GM18520 (cell line): ENCODE results near the gene ZNF775.
A peak's percentile ranks its signal among the peaks of the same experiment; 100 is the strongest.

ENCODE experiments used
- ATAC-seq: cut with Tn5 transposase; IDR thresholded peaks from one replicate; pipeline ENCODE4 v1.9.1; 2021; ENCODE audit not compliant: unreplicated experiment

ZNF775 gene

DNA sequence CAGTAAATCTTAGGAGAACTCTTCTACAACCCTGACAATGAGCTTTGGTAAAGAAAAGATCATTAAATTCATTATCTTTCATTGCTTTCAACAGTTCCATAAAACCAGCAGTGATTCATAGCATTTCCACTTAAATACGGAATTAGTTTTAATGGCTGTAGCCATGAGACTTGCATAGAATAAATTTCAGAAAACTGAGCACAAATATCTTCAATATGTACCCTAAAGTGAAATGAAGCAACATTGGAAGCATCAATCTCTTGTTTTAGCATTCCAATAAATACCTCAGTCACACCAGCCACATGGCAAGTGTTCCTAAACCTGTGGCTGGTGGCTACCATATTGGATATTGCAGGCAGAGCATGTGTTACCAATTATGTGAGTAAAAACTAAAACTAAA is 34.1 kb upstream of the ZNF775 start:
- no peak for ATAC-seq

DNA sequence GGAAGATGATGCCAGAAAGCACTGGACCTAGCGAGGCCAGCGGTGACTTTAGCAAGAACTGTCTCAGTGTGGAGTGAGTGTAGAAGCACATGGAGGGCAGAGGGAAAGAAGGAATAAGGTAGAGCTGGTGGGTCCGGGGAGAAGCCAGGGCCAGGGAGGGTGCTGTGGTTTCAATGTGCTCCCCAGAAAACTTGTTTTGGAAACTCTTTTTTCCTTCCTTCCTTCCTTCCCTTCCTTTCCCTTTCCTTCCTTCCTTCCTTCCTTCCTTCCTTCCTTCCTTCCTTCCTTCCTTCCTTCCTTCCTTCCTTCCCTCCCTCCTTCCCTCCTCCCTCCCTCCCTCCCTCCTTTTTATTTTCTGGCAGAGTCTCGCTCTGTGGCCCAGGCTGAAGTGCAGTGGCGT is 32.2 kb upstream of the ZNF775 start:
- ATAC-seq, result no peak

DNA sequence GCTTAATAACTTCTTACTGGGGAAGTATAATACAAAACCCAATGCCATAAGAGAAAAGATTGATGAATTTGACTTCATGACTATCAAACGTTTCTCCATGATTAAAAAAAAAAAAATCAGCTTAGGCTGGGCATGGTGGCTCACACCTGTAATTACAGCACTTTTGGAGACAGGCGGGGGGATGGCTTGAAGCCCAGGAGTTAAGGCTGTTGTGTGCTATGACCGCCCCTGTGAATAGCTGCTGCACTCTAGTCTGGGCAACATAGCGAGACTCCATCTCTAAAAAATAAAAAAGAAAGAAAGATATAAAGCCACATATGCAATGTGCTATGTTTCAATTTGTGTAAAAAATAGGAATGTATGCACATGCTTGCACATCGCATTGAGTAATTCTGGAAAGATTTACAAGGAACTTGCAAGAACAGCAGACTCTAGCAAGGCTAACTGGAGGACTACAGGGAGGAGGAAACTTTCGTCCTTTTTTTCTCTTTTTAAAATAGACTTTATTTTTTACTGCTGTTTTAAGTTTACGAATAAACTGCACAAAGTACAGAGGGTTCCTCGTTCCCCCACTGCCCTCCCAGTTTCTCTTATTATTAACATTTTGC is 27.4 kb upstream of the ZNF775 start:
- ATAC-seq, result no peak

DNA sequence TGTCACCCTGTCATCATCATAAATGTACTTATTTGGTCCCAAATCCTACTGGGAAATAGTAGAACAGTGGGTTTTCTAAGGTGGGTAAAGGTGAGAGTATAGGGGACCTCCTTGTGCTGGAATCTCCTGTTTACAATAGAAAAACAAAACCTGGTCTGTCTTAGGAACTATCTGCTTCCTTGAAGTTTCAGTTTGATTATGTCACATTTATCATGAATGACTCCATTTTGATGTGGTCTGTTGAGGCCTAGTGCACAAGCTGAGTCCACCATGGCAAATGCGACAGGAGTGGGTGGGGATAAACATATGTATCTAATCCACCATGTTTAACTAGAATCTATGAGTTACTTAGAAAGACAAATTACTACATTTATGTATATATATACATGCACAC is 23.5 kb upstream of the ZNF775 start:
- ATAC-seq, result no peak

DNA sequence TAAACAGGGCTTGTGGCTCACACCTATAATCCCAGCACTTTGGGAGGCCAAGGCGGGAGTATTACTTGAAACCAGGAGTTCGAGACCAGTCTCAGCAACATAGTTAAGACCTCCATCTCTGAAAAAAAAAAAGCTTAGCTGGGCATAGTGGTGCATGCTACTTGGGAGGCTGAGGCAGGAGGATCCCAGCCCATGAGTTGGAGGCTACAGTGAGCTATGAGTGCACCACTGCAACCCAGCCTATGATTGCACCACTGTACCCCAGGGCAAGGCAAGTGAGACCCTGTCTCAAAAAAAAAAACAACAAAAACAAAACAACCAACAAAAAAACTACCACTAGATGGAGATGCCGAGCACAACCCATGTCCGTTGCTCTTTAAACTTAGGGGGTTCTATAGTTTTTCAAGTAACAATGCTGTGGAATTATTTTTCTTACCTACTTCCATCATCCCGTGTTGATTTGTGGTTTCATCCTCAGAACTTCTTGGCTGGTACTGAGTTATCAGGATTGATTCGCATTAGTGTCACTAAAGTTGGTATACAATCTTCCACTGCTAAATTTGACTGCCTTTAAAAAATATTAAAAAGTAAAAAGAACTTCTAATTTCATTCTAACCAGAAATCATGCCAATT is 22.7 kb upstream of the ZNF775 start:
- ATAC-seq, result no peak

DNA sequence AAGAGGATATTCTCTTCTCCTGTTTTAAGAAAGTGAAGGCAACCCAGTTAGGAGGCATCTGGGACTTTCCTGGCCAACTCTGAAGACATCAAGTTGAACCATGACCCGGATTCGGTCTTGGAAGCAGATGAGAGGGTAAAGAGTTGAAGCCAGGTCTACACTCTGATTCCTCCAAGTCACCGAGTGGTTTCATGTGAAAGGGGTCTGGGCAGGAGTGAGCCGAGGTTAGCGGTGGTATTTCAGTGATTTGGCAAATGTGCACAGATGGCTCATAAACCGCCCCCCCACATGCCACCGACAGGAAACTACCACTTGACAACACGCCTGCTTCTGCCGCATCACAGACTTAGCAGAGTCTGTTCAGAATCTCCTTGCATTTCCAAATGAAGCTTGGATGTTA is 21.9 kb upstream of the ZNF775 start:
- ATAC-seq, result no peak

DNA sequence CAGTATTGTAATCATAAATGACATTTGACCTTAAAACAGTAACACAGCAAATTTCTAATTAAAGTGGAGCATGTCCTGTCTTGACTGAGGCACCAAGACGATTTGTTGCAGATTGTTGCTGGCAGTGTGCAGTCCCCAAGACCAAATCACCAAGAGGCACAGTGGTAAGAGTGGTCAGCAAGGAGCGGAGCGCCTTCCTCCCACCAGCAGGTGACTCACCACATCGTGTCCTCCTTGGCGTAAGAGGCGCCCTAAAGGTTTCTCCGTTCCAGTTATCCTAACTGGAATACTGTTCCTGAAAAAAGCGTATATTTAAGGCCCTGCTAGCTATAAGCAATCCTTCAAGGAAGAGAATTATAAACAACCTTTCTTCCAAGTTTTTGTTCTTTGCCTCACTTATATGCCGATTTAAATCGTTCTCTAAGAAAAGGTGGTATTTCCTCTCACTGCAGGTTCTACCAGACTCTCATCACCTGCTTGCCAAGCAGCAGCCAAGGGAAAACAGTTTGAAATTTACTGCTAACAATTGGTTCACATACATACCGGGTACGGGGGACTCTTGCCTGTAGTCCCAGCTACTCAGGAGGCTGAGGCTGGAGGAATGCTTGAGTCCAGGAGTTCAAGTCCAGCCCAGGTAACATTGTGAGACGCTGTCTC is 21.2 kb upstream of the ZNF775 start:
- no peak for ATAC-seq

DNA sequence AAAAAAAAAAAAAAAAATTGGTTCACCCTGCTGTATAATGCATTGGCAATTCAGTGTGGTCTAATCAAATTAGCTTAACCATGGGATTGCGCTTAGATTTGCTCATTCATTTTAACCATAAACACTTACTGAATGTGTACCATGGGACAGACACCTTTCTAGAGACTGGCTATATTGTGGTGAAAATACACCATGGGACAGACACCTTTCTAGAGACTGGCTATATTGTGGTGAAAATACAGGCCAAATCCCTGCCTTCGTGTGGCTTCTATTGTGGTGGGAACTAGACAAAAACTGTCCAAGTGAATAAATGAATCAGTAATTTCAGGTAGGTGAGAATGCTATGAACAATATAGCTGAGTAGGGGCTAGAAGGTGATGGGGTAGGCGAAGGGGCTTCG is 20.7 kb upstream of the ZNF775 start:
- ATAC-seq, result no peak

DNA sequence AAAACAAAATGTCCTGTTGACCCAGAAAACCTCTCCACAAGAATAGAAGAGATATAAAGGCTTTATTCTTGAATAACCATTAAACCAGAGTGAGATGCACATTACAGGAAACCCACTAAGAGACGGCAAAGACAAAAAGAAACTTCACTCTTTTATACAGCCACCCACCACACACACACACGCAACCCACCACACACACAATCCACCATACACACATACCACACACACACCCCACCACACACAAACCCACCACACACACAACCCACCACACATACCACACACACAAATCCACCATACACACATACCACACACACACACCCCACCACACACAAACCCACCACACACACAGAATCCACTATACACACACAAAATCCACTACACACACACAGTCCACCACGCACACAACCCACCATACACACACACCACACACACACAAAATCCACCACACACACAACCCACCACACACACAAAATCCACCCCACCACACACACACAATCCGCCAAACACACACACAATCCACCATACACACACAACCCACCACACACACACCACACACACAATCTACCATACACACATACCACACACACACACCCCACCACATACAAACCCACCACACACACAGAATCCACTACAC is 20.0 kb upstream of the ZNF775 start:
- ATAC-seq, result no peak

DNA sequence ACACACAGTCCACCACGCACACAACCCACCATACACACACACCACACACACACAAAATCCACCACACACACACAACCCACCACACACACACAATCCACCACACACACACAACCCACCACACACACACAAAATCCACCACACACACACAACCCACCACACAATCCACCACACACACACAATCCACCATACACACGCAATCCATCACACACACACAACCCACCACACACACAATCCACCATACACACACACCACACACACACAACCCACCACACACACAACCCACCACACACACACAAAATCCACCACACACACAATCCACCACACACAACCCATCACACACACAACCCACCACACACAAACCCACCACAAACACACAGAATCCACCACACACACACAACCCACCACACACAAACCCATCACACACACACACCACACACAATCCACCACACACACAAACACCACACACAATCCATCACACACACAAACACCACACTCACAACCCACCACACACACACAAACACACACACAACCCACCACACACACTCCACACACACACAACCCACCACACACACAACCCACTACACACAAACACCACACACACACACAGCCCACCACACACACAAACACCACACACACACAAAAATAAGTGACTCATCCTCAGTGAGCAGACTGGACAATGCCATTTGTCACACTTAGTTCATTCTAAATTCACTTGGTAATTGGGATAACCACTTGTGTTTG is 19.3 kb upstream of the ZNF775 start:
- no peak for ATAC-seq

DNA sequence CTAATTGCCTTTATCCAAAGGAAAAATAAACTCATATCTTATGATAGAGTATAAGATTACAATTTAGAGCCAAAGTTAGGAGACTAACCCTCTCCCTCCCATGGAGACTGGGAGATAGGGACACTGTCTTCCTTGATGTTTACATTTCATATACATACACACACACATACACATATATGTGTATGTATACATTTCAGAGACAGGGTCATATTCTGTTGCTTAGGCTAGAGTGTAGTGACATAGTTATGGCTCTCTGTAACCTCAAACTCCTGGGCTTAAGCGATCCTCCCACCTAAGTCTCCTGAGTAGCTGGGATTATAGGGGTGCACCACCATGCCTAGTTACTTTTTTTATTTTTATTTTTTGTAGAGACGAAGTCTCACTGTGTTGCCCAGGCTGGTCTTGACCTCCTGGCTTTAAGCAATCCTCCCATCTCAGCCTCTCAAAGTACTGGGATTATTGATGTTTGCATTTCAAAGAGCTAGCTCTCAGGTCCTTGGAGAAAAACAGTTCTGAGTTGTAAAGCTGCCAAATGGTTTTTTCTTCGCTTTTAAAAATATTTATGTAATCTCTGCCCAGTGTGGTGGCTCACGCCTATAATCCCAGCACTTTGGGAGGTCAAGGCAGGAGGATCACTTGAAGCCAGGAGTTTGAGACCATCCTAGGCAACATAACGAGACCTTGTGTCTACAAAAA is 18.6 kb upstream of the ZNF775 start:
- ATAC-seq, result no peak

DNA sequence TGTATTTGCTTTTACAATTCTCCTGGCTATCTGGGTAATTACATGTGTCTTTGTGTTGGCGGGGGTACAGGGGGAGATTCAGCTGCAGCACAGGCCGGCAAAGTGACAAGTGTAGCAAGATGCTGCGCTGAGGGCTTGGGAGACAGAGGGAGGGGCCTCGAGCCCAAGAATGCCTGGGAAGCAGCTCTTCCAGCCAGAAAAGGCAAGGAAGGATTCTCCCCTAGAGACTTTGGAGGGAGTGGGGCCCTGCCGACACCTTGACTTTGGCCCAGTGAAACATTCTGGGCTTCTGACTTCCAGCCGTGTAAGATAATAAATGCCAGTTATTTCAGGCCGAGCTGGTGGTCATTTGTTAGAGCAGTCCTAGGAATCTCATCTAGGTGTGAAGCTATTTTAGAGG is 17.7 kb upstream of the ZNF775 start:
- no peak for ATAC-seq

DNA sequence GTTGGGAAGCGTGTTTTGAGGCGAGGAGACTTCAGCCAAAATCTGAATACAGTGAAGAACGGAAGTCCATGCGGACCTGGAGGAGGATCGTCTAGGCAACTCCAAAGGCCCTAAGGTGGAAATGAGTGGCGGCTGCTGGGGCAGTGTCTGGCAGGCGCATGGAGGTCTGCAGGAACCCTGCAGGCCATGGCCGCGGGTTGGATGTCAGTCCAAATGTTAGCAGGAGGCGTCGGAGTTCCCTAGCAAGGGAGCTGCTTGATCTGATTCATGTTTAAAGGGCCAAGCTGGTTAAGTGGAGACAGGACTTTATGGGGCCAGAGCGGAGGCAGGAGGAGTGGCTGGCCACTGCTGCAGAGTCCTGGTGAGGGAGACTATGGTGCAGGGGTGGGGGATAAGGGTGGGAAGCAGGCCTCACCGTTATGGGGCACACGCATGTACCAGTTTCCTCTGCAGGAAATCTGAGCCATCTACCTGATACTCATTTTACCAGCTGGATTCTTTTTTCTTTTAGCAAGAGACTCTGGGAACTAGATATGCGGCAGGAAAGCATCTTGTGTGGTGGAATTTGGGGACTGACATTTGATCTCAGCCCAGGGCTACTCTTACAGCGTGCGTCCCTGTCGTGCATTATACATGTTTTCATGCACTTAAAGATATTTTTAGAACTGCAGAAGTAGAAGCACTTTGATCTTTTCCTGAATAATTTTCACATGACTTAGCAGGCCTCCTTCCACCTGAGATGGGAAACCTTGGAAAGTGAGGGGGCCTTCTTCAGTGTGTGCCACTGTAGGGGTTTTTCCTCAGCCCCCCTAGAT is 17.1 kb upstream of the ZNF775 start:
- no peak for ATAC-seq

DNA sequence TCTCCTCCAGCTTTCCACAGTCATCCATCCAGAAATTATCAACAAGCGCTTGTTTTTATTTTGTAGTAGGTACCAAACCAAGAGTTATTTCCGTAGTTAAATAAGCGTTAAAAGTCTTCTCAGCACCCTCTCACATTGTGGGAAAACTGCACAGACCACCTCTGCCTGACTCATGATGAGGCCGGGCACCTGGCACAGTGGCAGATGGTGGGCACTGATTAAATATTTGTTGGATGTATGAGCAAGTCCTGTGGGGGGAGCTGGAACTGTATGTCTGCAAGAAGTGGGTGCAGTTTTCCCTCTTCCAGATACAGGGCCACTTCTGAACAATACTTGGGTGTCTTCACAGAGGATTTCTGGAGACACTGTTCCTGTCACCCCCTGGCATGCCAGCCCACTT is 15.8 kb upstream of the ZNF775 start:
- ATAC-seq, result no peak

DNA sequence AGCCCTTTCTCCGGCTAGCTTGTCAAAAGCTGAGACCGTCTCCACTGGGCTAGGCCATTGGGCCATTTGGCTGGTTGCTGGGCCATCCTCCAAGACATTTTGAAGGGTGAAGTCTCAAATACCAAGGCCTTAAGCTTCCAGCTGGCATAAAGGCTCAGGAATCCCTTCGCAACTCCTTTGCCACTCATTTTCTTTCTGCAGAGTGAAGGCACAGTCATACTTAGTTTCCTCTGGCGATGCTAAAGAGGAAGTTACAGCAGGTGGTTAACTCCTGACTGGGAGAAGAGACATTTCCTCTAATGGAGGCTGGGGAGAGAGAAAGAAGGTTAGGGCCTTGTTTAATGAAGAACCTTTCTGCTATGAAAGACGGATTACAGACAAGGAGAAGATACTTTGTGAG is 15.3 kb upstream of the ZNF775 start:
- ATAC-seq, result no peak

DNA sequence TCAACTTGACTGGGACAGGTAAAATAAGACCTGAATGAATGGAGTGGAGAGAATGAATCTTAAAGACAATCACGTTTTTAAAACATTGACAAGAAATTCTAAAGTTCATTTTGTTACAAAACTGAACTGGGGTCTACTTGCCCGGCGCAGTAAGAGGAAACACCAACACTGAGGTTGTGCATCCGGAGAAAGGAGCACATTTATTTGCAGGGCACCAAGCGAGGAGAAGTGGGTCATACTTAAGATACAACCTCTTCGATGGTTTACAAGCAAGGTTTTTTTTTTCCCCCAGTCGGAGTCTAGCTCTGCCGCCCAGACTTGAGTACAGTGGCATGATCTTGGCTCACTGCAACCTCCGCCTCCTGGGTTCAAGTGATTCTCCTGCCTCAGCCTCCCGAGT is 13.9 kb upstream of the ZNF775 start:
- ATAC-seq, result no peak

DNA sequence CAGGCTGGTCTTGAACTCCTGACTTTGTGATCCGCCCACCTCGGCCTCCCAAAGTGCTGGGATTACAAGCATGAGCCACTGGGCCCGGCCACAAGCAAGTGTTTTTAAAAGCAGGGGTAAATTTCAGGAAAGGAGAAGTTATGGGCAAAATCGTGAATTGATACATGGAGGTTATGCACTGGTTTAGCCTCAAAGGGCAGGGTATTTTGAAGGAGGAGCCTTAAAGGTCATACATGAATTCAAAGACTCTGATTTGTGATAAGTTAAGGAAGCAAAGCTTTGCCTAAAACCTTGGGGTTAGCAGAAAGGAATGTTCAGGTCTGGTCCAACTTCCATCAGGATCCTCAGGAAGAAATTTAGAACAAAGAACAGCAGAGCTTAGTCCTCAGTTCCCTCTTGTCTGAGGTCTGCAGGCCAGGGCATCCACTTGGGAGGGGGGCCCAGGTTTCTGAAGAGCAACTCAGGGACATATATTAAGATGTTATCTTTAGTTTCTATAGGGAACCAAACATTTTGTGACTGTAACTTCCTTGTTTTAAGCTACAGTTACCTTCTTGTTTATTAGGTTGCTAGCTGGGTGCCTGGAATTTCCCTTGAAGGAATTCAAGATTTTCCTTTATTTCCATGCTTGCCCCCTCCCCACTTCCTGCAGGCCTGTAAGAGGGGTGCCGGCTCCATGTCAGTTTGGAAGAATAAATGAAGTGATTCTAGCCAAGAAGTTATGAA is 13.3 kb upstream of the ZNF775 start:
- ATAC-seq, result no peak

DNA sequence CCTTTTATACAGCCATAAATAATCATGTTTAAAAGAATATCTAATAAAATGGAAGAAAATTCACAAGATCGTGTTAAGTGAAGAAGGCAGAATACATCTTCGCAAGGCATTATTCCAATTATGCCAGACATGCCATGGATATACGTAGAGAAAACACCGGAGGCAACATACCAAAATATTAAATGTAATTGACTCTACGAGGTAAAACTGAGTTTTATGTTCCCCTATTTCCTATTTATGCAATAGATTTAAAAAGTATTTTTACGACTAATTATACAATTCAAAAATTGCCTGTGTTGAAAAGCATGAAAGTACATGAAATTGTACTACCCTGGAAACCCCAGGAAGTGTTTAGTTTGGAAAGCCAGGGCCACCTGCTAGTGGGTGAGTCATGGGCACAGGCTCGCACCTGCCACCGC is 11.4 kb upstream of the ZNF775 start:
- no peak for ATAC-seq

DNA sequence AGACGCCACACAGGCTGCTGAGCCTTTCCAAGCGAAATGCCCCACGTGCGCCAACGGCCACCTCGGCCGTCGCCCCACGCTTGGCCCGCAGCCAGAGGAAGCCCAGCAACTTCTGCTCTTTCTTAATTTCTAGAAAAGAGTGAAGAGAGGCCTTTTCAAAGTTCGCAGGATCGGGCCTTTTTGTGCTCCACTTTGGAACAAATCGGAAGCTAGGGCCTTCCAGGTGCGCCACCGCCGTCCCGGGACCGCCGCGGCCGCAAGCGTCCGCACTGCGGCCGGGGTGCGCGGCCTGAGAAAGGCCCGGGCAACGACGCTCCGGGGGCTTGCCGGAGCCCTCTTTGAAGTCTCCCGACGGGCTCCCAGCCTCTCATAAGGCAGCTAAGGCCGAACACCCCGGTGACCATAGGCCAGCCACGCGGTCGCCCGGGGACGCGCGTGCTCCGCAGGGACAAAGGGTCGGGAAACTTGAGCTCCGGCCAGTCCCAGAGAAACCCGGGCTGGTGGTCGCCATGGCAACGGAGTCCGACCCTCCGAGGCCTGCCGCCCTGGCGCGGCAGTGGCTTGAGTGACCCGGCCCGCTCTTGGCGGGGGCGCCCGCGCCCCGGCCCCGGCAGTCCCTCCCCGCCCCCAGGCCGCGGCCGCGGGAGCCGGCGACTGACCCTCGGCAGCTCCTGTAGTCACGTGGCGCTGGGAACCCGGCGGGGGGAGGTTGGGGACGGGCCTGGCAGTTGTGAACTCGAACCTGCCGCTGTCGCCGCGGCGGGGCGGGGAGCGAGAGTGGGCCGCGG is 10.8 kb upstream of the ZNF775 start, which contains the start of gene REPIN1:
REPIN1 (plus strand) TSS at position 727 of the 788 bp plus-strand sequence. CDS start 890 bp downstream, outside the sequence.
- ATAC-seq, result peak; percentile 40
